Astrocyte (in vitro differentiated cells and primary cell): ENCODE results near the gene GNAQ.

Source experiments
- CTCF ChIP-seq: IDR thresholded peaks from 2 replicates; pipeline ENCODE4 v1.5.1; 2011; ENCODE audit warnings: low read depth, mild to moderate bottlenecking, inconsistent platforms, low read length, moderate library complexity; ENCODE audit not compliant: insufficient read depth
- EZH2 ChIP-seq: IDR thresholded peaks from 2 replicates; pipeline ENCODE4 v1.6.1; 2012; ENCODE audit warnings: mild to moderate bottlenecking, low read length, inconsistent platforms; ENCODE audit not compliant: insufficient read depth

- no peak for TF ChIP-seq EZH2
- TF ChIP-seq CTCF = no peak
These were observed 175.0 kb downstream of the GNAQ start for GRCh38 chr9:77856615-77857014.
